Right cardiac atrium (tissue), 5 donors: ENCODE results near the gene KLK14. TPM values are rescaled to one million over a fixed set of nuclear protein-coding genes. Genes with fewer than 3 reads are reported as not detected.
A peak's percentile ranks its signal among the peaks of the same experiment; 100 is the strongest.

Experiments
- ATAC-seq, 2 donors: fragments of 200-7000 bp; cut with Tn5 transposase; one replicate each; pipeline versions ENCODE4 v1.8.0 to v1.9.1; 2020; ENCODE audit warnings: moderate library complexity in 2 of 2, mild to moderate bottlenecking in 1 of 2
- DNase-seq, 3 donors: peaks; one replicate each; pipeline ENCODE4 v3.0.0-alpha.2; 2020
- H3K27ac ChIP-seq: one replicate; pipeline ENCODE4 v1.5.1; 2013; ENCODE audit warnings: mild to moderate bottlenecking, low read length, control low read depth, moderate library complexity
- H3K27me3 ChIP-seq: one replicate; pipeline ENCODE4 v1.6.1; 2013; ENCODE audit not compliant: control insufficient read depth, insufficient read depth
- H3K4me1 ChIP-seq: one replicate; pipeline ENCODE4 v1.6.1; 2013; ENCODE audit warnings: low read length; ENCODE audit not compliant: control insufficient read depth, insufficient read depth
- H3K4me3 ChIP-seq: one replicate; pipeline ENCODE4 v1.5.1; 2013; ENCODE audit warnings: low read length, control low read depth
- H3K9me3 ChIP-seq: one replicate; pipeline ENCODE4 v1.6.1; 2013; ENCODE audit warnings: low read length; ENCODE audit not compliant: control insufficient read depth
- WGBS: extraction: QIAGEN DNeasy Blood & Tissue Kit; methylation state at CpG from one replicate; pipeline ENCODE4 v1.1.7; 2013; 5-methylcytosine and 5-hydroxymethylcytosine counted together
- intact Hi-C, 4 donors: fragments of 100-400 bp; cut with DNase I; formaldehyde crosslinking; loops; one replicate each; pipeline versions ENCODE4 v1.11.0 to v1.14.0; 2022 to 2023
- polyA plus RNA-seq: library from polyadenylated mRNA; stranded (reverse); fragments of 200-250 nt; gene quantifications from one replicate; pipeline ENCODE4 v1.2.3, GENCODE V29; 2013
- total RNA-seq, 4 donors: library from RNA; stranded (reverse); fragmentation: NEBNext Ultra II Directional; extraction: Animal tissue kit (Norgen Biotek cat#: 25700); gene quantifications; one replicate each; pipeline ENCODE4 v1.2.1, GENCODE V29; 2021
- donor health status: healthy with polysubstance abuse.
- donor health status: DM: no; HTN: yes; CAD: no.
- donor health status: DM: no; HTN: no; CAD: no.
- donor health status: DM: no; HTN: yes; CAD: no; lungs with severe emphysema.
- donor health status: DM: yes; HTN: yes; CAD: no.

Gene KLK14
- total and polyA plus RNA-seq, 5 donors, result 0.31 to 1.0 TPM; not detected in 3

DNA sequence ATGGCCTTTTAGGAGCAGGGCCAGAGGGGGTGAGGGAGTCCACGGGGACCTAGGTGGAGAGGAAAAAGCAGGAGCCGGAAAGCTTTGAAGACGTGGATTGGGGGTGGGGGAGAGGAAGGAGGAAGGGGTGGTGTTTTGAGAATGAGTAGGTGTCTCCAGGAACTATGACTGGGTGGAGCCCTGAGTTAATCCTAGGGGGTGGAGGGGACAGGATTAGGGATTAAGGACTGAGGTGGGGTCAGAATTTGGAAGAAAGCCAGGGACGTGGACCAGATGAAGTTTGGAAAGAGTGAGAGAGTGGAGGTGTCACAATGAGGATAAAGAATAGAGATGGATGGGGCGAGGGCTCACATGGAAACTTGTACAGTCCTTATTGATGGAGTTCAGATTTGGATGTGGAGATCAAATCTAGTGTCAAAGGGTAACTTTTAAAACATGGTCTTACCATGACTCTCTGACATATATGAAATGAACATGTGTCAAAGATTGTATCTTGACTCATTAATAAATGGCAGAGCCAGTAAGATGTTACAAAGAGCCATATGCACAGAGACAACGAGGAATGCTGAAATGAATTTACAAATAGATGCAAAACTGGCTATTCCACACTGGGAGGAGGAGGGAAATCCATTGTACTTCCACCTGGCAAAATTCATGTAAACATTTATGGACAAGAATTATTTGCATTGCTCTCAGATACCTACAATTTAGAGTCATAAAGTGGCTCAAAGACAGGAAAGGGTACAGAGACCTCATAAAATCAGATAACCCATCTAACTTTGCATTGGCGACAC is 16.1 kb downstream of the KLK14 start:
- Histone ChIP-seq H3K4me3 (no peak overlapping the region), H3K9me3 (no peaks in the 10 kb centered on the region), H3K27ac (no peak overlapping the region), H3K4me1 (peaks cover 3% of the 10 kb centered on the region), H3K27me3 (no peaks in the 10 kb centered on the region)
- WGBS, result 58% methylated on average over 7 of the region's 7 CpGs
- intact Hi-C loops, result no loop called here
- no peak for DNase-seq
- no peak for ATAC-seq

DNA sequence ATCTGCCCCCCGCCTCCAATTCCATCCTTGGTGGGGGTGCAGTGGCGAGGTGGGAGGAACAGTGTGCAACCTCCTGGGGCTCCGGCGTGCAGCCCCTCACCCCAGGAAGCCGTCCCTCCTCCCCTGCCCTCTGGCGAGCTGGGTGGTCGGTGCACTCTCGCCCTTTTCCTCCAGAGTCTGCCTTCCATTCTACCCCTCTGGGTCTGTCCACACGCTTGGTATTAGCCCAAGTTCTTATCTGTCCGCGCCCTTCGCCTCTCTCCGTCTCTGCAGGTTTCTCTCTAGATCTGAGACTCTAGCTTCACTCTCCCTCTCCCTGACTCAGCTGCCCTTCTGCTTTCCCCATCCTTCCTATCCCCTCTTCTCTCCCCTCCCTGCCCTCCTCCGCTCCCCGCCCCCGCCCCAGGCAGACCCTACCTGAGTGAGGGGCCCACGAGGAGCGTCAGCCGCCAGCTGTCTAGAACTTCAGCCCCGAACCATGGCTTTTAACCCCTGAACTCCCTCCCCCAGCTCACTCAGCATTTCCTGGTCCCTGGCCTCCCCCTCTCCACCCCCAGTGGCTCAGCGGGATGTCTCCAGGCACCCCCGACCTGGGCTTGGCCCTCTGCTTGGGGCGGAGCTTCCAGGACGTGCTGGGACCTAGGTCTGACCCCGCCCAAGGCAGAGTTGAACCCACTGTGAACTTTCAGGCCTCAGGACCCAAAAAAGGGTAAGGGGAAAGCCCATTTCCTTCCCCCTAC is 17.3 kb downstream of the KLK14 start:
- no peaks in the 10 kb centered on the region for H3K27me3 ChIP-seq

DNA sequence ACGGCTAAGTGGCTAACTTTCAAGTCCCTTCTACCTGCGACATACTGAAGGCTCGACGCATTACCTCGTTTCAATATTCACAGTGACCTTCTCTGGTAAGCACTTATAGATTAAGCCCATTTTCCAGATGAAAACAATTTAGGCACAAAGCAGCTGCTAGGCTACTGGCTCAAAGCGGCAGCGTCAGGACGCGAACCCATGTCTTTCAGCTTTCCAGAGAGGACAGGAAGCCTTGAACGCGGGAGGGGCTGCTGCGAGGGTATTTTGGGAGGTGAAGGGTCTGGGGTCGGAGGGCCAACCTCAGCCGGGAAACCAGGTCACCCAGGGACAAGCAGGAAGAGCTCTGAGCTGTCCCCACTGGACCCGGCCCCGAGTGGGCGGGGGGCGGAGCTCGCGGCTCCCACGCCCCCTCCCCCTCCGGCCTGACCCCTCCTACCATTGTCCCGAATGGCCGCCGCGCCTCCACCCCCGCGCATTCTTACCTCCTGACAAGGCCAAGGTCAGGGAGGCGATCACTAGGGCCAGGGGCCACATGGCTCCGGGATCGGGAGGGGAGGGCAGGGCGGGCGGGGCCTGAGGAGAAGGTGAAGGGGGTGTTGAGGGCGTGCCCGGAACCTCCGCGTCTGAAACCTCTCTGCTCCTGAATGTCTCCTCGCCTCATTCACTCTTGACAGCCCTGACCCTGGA is 18.0 kb downstream of the KLK14 start, which contains the start of gene KLK13:
Gene KLK13 (minus strand): TSS at position 559 of the 687 bp plus-strand sequence. CDS start 25 bp downstream, at position 534.
- no peaks in the 10 kb centered on the region for H3K27me3 ChIP-seq

More for the DNA sequence above, 17.3 kb downstream of the KLK14 start:
- peaks cover 3% of the 10 kb centered on the region for H3K4me1 ChIP-seq
- peak overlapping the region; percentile 27 for H3K4me3 ChIP-seq
- H3K9me3 ChIP-seq, result no peaks in the 10 kb centered on the region
- WGBS, result 12% methylated on average over 25 of the region's 25 CpGs
- DNase-seq (no peak), ATAC-seq (peak; percentile 30 to 45)
- no peak overlapping the region for H3K27ac ChIP-seq
- intact Hi-C loops, result no loop called here

DNA sequence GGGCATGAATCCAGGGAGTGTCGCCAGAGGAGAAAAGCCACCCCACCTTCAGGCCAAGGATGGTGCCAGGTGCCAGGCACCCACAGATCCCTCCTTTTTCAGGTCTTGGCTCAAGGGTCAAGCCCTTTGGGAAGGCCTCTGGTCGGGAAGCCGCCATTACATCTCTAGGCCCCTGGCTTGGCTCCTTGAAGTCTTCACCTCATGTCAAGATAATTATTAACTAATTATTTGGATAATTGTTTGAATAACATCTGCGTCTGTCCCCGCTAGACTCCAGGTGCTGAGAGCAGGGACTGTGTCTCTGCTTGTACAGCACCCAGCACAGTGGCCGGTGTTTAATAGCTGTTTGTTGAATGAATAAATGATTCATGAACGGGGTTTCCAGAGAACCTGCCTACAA is 19.0 kb downstream of the KLK14 start:
- WGBS, result 92% methylated on average over 7 of the region's 7 CpGs

More for the DNA sequence above, 18.0 kb downstream of the KLK14 start, which contains the start of gene KLK13:
- intact Hi-C loops, result no loop called here
- H3K27ac ChIP-seq, result no peak within 1 kb of the TSS
- peaks cover 3% of the 10 kb centered on the region for H3K4me1 ChIP-seq
- 13% methylated on average over 38 of the region's 38 CpGs for WGBS
- ATAC-seq (peak; percentile 81 to 91), DNase-seq (peak; percentile 46 to 82 (median 76))
- H3K9me3 ChIP-seq, result no peaks in the 10 kb centered on the region
- H3K4me3 ChIP-seq, result peak within 1 kb of the TSS; percentile 27

DNA sequence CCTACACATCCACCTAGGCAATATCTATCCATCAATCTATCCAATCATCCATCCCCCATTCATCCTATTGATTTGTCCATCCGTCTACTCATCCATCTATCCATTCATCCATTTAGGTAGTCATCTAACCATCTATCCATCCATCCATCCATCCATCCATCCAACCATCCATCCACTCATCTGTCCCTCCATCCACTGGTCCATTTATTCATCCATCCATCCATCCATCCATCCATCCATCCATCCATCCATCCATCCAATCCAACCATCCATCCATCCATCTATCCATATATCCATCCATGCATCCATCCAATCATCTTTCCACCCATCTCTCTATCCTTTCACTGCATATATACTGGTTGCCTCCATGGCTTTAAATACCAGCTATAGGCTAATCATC is 21.7 kb downstream of the KLK14 start:
- 0% methylated on average over 1 of the region's 1 CpG for WGBS
- no peak for ATAC-seq
- H3K27ac ChIP-seq, result no peak overlapping the region
- no peak for DNase-seq
- no peaks in the 10 kb centered on the region for H3K9me3 ChIP-seq
- peaks cover 3% of the 10 kb centered on the region for H3K4me1 ChIP-seq
- intact Hi-C loops, result no loop called here
- H3K27me3 ChIP-seq, result no peaks in the 10 kb centered on the region
- no peak overlapping the region for H3K4me3 ChIP-seq

More for the DNA sequence above, 19.0 kb downstream of the KLK14 start:
- DNase-seq, result no peak
- no peak overlapping the region for H3K4me3 ChIP-seq
- H3K27me3 ChIP-seq, result no peaks in the 10 kb centered on the region
- H3K27ac ChIP-seq, result no peak overlapping the region
- intact Hi-C loops, result no loop called here
- H3K9me3 ChIP-seq, result no peaks in the 10 kb centered on the region
- no peak for ATAC-seq
- peaks cover 3% of the 10 kb centered on the region for H3K4me1 ChIP-seq

DNA sequence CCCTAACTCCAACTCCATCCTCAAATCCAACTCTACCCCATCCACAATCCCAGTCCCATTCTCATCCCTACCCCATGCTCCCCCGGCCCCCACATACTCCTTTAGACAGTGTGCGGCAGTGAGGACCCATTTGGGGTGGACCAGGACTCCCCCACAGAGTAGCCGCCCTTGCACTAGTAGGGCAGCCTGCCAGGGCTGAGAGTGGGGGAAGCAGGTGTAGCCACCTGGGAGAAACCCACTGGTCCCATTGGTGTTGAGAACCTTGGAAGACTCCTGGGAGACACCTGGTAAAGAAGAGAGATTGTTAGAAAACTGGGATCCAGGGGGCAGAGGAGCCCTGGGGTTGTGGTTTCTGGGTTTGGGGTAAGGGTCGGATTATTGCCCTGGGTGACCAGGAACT is 22.4 kb downstream of the KLK14 start:
- peaks cover 3% of the 10 kb centered on the region for H3K4me1 ChIP-seq
- H3K27ac ChIP-seq, result no peak overlapping the region
- DNase-seq, result no peak
- H3K9me3 ChIP-seq, result no peaks in the 10 kb centered on the region
- intact Hi-C loops, result no loop called here
- H3K4me3 ChIP-seq, result no peak overlapping the region
- WGBS, result 64% methylated on average over 4 of the region's 4 CpGs
- no peaks in the 10 kb centered on the region for H3K27me3 ChIP-seq
- no peak for ATAC-seq

DNA sequence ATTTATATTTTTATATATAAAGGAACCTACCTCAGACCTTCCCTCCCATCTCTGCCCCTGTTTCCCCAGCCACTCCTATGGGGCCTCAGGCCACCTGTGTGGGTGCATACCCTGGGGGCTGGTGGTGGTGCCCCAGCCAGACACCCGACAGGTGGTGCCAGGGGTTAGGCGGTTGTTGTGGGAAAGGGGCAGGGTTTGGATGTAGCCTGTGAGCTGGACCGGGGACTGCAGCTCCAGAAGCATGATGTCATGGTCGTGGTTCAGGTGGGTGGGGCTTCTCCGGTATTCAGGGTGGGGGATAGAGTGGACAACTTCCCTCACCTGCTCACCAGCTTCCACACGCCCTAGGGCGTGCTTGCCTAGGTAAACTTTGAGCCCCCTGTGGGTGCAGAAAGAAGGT is 23.0 kb downstream of the KLK14 start:
- Histone ChIP-seq H3K27me3 (no peaks in the 10 kb centered on the region), H3K9me3 (no peaks in the 10 kb centered on the region), H3K4me3 (no peak overlapping the region), H3K4me1 (no peaks in the 10 kb centered on the region), H3K27ac (no peak overlapping the region)
- DNase-seq (no peak), ATAC-seq (no peak)
- intact Hi-C loops, result no loop called here
- WGBS, result 78% methylated on average over 7 of the region's 7 CpGs

DNA sequence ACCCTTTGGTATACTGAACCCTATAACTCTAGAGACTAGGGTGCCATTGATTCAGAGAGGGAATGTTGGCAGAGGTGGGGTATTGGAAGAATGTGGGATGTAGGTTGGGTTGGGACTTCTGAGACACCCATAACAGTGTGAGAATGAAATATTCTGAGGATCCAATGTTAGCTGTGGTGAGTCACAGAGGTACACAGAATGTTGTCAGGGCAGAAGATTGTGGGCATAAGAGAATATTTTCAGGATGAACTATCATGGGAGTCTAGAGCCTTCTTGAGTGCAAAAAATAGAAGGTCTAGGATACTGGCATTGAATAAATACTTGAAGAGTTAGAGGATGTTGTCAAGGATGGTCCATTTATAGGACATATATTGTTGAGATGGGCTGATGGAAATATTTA is 26.8 kb downstream of the KLK14 start:
- Histone ChIP-seq H3K4me3 (no peak overlapping the region), H3K27ac (no peak overlapping the region), H3K9me3 (no peaks in the 10 kb centered on the region), H3K27me3 (no peaks in the 10 kb centered on the region), H3K4me1 (no peaks in the 10 kb centered on the region)
- intact Hi-C loops, result no loop called here
- ATAC-seq (no peak), DNase-seq (no peak)

DNA sequence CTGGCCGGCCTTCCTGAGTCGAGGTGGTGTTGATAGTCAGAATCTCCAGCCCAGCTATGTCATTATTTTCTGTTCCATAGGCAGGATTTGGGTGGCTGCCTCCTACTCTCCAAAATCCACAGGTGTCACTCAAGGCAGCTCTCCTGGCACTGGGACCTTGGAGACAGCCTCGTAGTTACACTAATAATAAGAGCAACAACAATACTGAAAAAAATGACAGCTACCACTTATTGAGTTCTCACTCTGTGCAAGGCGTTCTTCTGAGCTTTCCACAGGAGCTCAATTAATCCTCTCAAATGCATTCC is 35.7 kb downstream of the KLK14 start:
- no peaks in the 10 kb centered on the region for H3K4me1 ChIP-seq
- intact Hi-C loops, result no loop called here
- H3K27me3 ChIP-seq, result no peaks in the 10 kb centered on the region
- 14% methylated on average over 4 of the region's 4 CpGs for WGBS
- H3K9me3 ChIP-seq, result no peaks in the 10 kb centered on the region
- H3K27ac ChIP-seq, result no peak overlapping the region
- no peak overlapping the region for H3K4me3 ChIP-seq
- DNase-seq (no peak), ATAC-seq (no peak)

DNA sequence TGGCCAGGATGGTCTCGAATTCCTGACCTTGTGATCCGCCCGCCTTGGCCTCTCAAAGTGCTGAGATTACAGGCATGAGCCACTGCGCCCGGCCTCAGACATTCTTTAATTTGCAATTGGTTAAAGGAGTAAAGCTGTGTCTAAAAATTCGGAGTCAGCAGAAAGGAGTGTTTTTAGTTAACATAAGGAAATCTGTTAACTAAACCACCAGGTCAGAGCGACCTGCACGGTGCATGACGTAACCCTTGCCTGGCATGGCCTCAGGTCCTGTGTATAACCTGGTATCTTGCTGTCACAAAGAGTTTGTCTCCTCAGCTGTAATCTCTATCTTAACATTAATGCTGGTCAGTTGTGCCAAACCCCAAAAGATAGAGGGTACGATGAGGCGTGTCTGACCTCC is 38.4 kb downstream of the KLK14 start:
- no peaks in the 10 kb centered on the region for H3K4me1 ChIP-seq
- WGBS, result 82% methylated on average over 11 of the region's 11 CpGs
- no peak overlapping the region for H3K27ac ChIP-seq
- H3K4me3 ChIP-seq, result no peak overlapping the region
- H3K9me3 ChIP-seq, result no peaks in the 10 kb centered on the region
- intact Hi-C loops, result no loop called here
- ATAC-seq (no peak), DNase-seq (no peak)
- no peaks in the 10 kb centered on the region for H3K27me3 ChIP-seq

DNA sequence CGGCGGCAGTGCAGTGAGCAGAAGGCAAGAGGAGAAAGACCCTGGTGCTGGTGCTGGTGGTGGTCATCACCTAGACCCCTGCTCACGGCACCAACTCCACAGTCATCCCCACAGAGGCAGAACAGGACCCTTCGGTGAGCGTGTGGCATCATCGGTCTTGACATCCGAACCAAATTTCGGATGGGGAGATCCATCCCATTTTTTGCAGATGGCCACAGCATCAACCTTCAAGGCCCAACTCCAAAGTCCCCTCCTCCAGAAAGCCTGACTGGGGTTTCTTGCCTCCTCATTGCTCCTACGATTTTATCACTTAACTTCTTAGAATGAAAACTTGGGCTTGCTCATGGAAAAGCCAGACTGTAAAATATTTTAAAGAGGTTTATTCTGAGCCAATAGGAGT is 39.2 kb downstream of the KLK14 start:
- H3K4me3 ChIP-seq, result no peak overlapping the region
- DNase-seq (no peak), ATAC-seq (no peak)
- H3K27ac ChIP-seq, result no peak overlapping the region
- no peaks in the 10 kb centered on the region for H3K9me3 ChIP-seq
- no peaks in the 10 kb centered on the region for H3K27me3 ChIP-seq
- intact Hi-C loops, result no loop called here
- WGBS, result 83% methylated on average over 9 of the region's 9 CpGs
- H3K4me1 ChIP-seq, result no peaks in the 10 kb centered on the region
